ENCODE results near the gene PHF1. TPM values are rescaled to one million over a fixed set of nuclear protein-coding genes. Genes with fewer than 3 reads are reported as not detected.

PHF1 gene
- total RNA-seq, 4 donors from 2014 or later = 40.8 to 56.5 (median 48.9) TPM

- no peak for ATAC-seq (ENCODE audit: low FRiP score)
- TF ChIP-seq, protein P1, sequence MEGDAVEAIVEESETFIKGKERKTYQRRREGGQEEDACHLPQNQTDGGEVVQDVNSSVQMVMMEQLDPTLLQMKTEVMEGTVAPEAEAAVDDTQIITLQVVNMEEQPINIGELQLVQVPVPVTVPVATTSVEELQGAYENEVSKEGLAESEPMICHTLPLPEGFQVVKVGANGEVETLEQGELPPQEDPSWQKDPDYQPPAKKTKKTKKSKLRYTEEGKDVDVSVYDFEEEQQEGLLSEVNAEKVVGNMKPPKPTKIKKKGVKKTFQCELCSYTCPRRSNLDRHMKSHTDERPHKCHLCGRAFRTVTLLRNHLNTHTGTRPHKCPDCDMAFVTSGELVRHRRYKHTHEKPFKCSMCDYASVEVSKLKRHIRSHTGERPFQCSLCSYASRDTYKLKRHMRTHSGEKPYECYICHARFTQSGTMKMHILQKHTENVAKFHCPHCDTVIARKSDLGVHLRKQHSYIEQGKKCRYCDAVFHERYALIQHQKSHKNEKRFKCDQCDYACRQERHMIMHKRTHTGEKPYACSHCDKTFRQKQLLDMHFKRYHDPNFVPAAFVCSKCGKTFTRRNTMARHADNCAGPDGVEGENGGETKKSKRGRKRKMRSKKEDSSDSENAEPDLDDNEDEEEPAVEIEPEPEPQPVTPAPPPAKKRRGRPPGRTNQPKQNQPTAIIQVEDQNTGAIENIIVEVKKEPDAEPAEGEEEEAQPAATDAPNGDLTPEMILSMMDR (IDR thresholded peaks at IDR 0.05) = no peak
These were observed 34.3 kb downstream of the PHF1 start for GRCh38 chr6:33445119-33445603.

GRCh38 chr6:33446356-33446755 lies 35.5 kb downstream of the PHF1 start:
- TF ChIP-seq, protein P1 (IDR thresholded peaks at IDR 0.05) = no peak
- ATAC-seq (ENCODE audit: low FRiP score) = no peak

More at GRCh38 chr6:33445119-33445603, 34.3 kb downstream of the PHF1 start:
- no peak for DNase-seq (ENCODE audit: low spot score)

GRCh38 chr6:33450434-33450833 lies 39.6 kb downstream of the PHF1 start:
- ATAC-seq (ENCODE audit: low FRiP score) = no peak
- DNase-seq (ENCODE audit: low spot score) = no peak
- TF ChIP-seq, protein P1 (IDR thresholded peaks at IDR 0.05) = no peak

More at GRCh38 chr6:33446356-33446755, 35.5 kb downstream of the PHF1 start:
- DNase-seq (ENCODE audit: low spot score) = no peak

DNA sequence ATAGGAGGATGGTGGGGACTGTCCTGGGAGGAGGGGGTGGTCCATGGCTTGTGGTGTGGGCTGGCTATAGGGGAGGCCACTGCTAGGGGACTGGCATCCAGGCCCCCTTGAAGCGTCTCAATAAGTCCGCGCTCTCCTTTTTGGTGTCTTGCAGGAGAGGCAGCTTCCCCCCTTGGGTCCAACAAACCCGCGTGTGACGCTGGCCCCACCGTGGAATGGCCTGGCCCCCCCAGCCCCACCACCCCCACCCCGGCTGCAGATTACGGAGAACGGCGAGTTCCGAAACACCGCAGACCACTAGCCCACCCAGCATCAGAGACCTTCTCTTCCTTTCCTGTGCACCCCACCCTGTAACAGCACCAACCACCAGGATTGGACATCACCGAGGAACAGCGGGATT lies 40.8 kb downstream of the PHF1 start:
- DNase-seq (ENCODE audit: low spot score) = no peak
- TF ChIP-seq, protein P1 (IDR thresholded peaks at IDR 0.05) = no peak
- no peak for ATAC-seq (ENCODE audit: low FRiP score)

DNA sequence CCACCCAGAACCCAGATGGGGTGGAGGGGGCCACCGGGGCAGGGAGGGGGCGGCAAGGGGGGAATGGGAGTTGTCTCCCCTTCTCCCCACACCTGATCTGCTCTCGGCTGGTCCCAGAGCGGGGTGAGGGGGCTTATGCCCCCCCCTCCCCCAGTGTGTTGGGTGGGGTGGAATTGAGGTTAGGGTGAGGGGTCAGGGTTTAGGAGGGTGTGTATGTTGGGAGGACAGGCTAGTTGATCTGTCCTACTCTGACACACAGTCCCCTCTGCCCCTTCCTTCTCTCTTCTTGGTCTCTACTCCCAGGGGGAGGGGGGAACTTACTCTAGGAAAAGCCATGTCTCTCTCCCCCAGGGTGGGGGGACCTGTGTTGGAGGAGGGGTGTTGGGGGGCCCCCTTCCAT lies 41.7 kb downstream of the PHF1 start:
- ATAC-seq (ENCODE audit: low FRiP score) (no peak), DNase-seq (ENCODE audit: low spot score) (no peak)
- TF ChIP-seq, protein P1 (IDR thresholded peaks at IDR 0.05) = no peak

DNA sequence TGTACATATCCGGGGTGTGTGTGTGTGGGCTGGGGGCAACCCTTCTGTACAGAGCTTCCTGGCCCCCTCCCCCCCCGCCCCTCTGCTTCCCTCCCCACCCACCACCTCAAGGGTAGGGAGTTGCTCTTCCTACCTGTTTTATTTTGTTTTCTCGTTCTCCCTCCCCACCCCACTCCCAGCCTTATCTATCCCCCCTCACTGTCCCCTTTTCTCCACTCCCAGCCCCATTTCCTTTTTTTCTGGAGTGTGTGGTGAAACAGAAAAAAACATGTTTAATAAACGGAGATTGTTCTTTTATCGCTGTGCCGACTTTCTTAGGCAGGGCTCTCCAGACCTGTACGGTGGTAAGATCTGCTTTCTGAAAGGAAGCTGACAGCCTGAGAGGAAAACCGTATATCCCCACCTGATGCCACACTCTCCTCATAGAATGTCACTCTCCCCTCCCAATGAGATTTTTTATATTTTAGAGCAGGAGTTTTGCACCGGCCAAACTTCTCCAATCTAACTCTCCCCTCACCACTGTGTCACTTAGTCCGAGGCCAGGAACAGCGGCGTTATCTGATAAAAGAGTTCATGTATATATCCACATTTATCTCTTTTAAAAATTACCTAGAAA lies 42.7 kb downstream of the PHF1 start:
- ATAC-seq (ENCODE audit: low FRiP score) (no peak), DNase-seq (ENCODE audit: low spot score) (no peak)
- TF ChIP-seq, protein P1 (IDR thresholded peaks at IDR 0.05) = no peak
